ENCODE data around the gene SEC24D. TPM values are rescaled to one million over a fixed set of nuclear protein-coding genes. Genes with fewer than 3 reads are reported as not detected.

Gene SEC24D
- total and polyA plus RNA-seq, 9 of the 15 experiments (the other 6 are each of a cell fraction or from before 2014, with no cell fraction given) = 7.1 to 22.5 (median 11.3) TPM

DNA sequence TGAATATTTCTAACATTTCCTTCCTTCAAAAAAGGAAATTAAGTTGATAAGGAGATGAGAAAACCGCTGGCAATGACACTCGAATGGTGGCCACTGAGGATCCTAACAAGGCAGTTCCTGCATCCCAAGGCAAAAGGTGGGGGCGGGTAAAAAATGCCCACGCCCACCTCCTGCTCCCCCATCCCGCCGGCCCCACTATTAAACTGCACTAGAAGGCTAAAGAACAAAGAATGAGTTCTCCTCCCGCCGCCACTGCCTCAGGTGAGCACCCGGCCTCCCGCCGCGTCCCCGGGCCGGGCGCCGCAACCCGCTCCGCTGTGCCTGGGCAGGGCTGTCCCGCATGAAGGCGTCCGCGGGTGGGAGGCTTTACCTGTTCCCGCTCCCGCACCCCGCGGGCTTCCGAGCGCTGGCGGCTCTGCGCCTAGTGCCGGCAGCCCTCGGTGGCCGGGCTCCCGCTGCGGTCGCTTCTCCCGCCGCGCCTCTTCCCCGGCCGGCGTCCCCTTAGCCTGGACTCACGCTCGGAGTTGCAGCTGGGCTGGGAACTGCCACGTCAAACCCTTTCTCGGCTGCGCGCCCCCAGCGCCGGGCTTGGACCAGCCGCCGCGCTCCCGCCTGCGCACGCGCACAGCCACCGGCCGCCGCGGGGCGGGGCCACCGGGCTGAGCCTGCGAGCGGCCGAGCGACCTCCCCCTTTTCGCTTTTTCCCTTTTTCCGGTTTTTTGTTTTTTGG is at the start of gene SEC24D (continued):
- TF ChIP-seq CCNT2 (IDR thresholded peaks at IDR 0.05; ENCODE audit: borderline replicate concordance, extremely low read depth, insufficient read length, low read depth, low read length) (peak; percentile 77), ZNF146 (CRISPR knock-in tag; IDR thresholded peaks at IDR 0.05; ENCODE audit: unreplicated experiment) (no peak), ZNF780A (CRISPR knock-in tag; IDR thresholded peaks at IDR 0.05) (no peak), NONO (IDR thresholded peaks at IDR 0.05; ENCODE audit: low read depth in 2 of 2, low read length in 1 of 2) (peak; percentile 30 to 41; a peak in 1 of 4 replicates), ELF1 (tag; IDR thresholded peaks at IDR 0.05) (0 out of 2 replicates have a peak, but pooled peaks have one; percentile 33), KAT7 (CRISPR knock-in tag; IDR thresholded peaks at IDR 0.05; ENCODE audit: borderline replicate concordance) (0 out of 2 replicates have a peak, but pooled peaks have one; percentile 55), KLF1 (tag; IDR thresholded peaks at IDR 0.05) (no peak), NCOA2 (IDR thresholded peaks at IDR 0.05; ENCODE audit: partially characterized antibody in 2 of 2) (no peak), TFAP4 (CRISPR knock-in tag; IDR thresholded peaks at IDR 0.05; ENCODE audit: borderline replicate concordance) (peak; percentile 82), MYNN (IDR thresholded peaks at IDR 0.05) (no peak), MYNN (CRISPR knock-in tag; IDR thresholded peaks at IDR 0.05) (no peak), ATF3 (IDR thresholded peaks at IDR 0.05) (no peak), ATF3 (CRISPR knock-in tag; conservative IDR thresholded peaks at IDR 0.05) (no peak), C11orf30 (IDR thresholded peaks at IDR 0.05; ENCODE audit: low read depth) (no peak)
- TF ChIP-seq, protein P1, sequence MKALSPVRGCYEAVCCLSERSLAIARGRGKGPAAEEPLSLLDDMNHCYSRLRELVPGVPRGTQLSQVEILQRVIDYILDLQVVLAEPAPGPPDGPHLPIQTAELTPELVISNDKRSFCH (CRISPR knock-in tag; IDR thresholded peaks at IDR 0.05) = no peak
- TF ChIP-seq, protein P1 (tag; IDR thresholded peaks at IDR 0.05) = no peak; the same call in 1 of the 2 replicates
- TF ChIP-seq, protein P2, sequence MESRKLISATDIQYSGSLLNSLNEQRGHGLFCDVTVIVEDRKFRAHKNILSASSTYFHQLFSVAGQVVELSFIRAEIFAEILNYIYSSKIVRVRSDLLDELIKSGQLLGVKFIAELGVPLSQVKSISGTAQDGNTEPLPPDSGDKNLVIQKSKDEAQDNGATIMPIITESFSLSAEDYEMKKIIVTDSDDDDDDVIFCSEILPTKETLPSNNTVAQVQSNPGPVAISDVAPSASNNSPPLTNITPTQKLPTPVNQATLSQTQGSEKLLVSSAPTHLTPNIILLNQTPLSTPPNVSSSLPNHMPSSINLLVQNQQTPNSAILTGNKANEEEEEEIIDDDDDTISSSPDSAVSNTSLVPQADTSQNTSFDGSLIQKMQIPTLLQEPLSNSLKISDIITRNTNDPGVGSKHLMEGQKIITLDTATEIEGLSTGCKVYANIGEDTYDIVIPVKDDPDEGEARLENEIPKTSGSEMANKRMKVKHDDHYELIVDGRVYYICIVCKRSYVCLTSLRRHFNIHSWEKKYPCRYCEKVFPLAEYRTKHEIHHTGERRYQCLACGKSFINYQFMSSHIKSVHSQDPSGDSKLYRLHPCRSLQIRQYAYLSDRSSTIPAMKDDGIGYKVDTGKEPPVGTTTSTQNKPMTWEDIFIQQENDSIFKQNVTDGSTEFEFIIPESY (CRISPR knock-in tag; IDR thresholded peaks at IDR 0.05) = no peak
